Activated T-helper 1 cell treated with Interleukin-2 at 50 U/mL for 16 hours (primary cell): Measurements from ENCODE around the gene ALDH1A1.
"Not testable (repeated sequence)": the region's sequence is repeated elsewhere in the genome, so short reads cannot be mapped to it uniquely, and the experiment has no call there.

ENCODE experiments used
- DNase-seq: peaks from one replicate; pipeline ENCODE4 v3.0.0-alpha.2; 2020; ENCODE audit warnings: low read depth

ALDH1A1 gene

GRCh38 chr9:72895122-72895521 lies 57.7 kb downstream of the ALDH1A1 start:
- no peak for DNase-seq

DNA sequence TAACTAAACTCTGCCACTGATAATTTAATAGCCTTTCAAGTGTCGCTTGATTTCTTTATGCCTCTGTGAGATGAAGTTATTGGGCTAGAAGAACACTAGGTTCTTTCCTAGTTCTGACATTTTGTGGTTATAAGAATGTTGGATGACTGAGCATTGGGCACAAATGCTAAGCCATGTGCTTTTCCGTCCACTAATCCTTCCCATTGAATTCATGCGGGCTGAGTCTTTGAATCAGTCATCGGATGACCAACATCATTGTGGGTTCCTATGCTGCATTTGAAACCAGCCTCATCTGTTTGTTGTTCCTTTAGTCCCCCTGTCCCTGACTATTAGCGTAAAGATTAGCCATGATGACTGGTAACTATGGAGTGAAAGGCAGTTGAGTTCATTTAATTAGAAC lies 58.5 kb downstream of the ALDH1A1 start:
- no peak for DNase-seq

- no peak for DNase-seq
Measured at GRCh38 chr9:72893437-72893836, 59.4 kb downstream of the ALDH1A1 start.

- no peak for DNase-seq
Measured at GRCh38 chr9:72891043-72891442, 61.8 kb downstream of the ALDH1A1 start.

- DNase-seq = no peak
Measured at GRCh38 chr9:72888943-72889342, 63.9 kb downstream of the ALDH1A1 start.

DNA sequence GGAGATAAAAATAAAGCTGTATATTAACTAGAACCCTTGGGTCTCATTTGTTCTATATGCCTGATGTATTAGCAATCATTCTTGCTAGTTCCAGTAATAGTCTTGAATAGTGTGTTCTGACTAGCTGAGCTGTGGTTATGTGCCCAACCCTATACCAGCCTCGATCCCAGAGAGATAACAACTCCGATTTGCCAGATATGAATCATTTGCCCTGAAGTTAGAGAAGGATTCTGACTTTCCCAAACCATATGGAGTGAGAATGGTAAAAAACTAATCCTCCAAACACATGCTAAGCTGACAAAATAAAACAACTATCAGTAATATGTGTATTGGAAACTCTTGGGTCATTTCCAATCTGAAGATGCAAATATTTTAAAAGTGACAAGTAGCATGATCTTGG lies 64.8 kb downstream of the ALDH1A1 start:
- DNase-seq = no peak

DNA sequence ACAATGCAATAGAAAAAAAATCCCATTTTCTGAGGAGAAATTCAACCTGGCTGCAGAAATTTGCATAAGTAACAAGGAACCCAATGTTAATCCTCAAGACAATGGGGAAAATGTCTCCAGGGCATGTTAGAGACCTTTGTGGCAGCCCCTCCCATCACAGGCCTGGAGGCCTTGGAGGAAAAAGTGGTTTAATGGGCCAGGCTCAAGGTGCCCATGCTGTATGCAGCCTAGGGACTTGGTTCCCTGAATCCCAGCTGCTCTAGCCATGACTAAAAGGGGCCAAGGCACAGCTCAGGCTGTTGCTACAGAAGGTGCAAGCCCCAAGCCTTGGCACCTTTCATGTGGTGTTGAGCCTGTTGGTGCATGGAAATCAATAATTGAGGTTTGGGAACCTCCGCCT lies 66.5 kb downstream of the ALDH1A1 start:
- no peak for DNase-seq

DNA sequence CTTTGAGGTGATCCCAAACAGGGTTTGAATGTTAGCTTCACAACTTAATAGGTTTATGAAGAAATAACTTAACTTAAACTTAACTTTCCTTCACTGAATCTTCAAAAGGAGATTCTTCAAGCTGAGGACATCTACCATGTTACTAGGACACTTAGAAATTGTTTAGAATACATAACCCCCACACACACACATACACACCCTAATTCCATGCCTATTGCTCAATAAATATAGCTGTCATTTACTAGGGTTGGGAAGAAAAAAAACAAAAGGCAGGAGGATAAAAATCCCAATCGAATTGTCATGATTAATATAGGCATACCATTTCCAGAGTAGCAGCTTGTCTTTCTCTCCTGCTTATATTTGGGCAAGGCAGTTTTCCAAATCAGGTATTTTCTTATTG lies 68.3 kb downstream of the ALDH1A1 start:
- no peak for DNase-seq

- no peak for DNase-seq
Measured at GRCh38 chr9:72883875-72884274, 69.0 kb downstream of the ALDH1A1 start.

DNA sequence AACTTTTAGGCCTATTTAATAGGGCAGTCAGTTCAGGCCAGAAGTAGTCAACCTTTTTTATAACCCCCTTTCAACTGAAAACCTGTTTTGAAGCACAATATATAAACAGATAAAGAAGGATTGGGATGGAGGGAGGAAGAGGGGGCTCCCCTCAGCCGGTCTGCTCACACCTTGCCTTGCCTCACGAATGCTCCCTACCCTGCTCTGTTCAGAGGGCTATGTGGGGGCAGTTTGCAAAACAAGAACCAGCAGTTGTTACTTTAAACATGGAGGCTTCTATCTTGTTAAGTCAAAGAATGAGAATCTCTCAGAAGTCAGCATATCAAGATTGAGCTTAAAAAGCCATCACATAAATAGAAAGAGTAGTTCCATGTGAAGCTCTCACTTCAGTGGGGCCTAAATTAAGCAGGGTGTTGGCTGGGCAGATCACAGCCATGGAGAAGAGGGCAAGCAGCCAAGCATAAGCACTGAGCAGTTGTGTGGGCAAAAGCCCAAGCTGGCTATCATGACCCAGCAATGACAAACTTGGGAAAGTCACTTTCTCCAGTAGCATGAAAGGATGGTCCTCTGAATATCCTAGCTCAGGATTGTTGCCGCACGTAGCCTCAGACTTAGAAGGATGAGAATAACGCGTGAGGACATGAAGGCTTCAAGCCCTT lies 70.6 kb downstream of the ALDH1A1 start:
- no peak for DNase-seq

- no peak for DNase-seq
Measured at GRCh38 chr9:72880821-72881220, 72.0 kb downstream of the ALDH1A1 start.

- DNase-seq = no peak
Measured at GRCh38 chr9:72875221-72875620, 77.6 kb downstream of the ALDH1A1 start.

- no peak for DNase-seq
Measured at GRCh38 chr9:72874344-72874743, 78.5 kb downstream of the ALDH1A1 start.

GRCh38 chr9:72873456-72873855 lies 79.4 kb downstream of the ALDH1A1 start:
- DNase-seq = no peak

DNA sequence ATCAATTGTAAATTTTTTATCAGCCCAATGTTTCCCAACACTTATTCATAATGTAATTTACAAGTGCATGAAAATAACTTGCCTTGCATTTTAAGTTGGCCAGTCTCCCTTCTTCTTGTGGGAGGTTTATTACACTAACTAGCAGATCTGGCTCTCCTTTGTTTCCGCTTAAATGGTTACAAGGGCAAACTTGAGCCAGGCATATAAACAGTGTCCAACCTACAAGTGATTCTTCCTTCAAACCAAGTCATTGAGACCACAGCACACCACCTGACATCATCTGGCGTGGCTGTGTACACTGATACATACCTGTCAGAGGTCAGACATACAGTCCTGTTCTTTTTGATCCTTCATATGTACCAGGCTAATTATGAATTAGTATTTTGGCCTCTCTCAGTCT lies 80.1 kb downstream of the ALDH1A1 start:
- DNase-seq = no peak

GRCh38 chr9:72871685-72872084 lies 81.2 kb downstream of the ALDH1A1 start:
- no peak for DNase-seq

DNA sequence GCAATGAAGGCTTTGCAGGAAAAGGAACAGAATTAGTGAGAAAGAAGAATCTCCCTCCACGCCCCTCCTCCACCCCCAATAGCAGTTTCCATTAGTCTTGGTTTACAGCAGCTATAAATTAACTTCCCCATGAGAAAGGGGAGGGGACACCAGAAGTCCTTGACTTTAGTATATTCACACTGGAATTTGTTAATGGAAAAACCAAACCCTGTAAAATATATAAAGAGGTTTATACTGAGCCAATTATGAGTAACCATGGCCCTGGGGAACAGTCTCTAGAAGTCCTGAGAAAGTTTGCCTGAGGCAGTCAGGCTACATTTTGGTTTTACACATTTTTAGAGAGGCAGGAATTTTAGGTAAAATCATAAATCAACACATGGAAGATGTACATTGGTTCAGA lies 88.5 kb downstream of the ALDH1A1 start:
- no peak for DNase-seq

DNA sequence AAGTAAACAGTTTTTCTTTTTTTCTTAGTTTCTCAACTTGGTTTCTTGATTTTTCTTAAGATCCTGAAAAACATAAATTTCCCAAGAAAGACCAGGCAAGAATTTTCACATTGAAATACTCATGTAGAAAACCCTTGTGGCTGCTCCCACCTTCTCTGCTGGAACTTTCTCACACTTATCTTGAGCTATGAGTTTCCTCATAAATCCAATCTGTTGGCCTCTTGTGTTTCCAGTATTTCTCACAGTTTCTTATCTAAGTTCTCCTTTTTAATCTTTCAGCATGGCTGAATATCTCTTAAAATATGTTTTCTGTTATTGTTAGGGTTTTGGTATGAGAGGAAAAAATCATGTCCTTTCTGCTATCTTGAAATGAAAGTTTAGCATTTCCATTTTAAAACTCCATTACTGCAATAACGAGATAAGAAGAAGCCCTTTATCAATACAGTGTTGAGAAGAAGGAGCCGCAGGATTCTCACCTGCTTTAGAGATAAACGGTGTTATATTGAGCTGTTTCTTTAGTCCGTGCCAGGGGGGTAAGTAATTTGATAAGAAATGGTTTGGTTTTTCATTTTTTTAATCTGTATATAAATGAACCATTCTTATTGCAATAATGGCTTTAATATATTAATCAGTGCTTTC lies 89.3 kb downstream of the ALDH1A1 start:
- no peak for DNase-seq

- not testable (repeated sequence) for DNase-seq
Measured at GRCh38 chr9:72862788-72863187, 90.1 kb downstream of the ALDH1A1 start.

DNA sequence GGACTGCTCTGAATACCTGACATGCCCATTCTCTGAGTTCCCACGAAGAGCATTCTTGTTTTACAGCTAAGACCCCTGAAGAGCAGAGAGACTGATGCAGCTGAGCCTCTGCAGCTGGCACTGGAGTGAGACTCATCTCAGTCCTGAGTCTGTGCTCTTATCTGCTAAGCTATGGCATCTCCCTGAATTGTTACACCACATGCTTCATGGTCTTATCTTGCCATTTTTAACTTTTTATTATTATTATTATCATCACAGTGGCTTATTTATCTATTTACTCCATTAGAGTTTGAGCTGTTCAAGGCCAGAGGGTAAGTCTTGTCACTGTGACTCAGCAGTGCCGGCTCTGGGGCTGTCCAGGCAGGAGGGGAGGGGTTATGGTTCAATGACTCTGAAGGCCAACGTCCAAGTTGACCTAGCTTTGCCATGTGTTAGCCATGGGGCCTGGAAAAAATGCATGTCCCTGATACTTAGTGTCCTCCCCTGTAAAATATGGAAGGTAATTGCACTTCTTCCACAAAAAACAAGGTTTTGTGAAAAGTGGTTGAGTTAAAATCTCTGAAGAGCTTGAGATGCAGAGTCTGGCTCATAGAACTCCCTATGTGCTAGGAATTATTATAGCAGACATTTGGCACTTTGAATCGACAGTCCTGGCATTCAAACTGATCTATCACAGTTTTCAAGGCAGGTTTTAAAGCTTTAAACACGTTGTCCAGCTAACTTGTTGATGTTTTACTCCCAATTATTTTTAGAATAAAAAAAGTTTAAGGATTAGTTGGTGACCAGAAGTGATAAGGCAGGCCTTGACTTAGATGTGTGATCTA lies 94.6 kb downstream of the ALDH1A1 start:
- no peak for DNase-seq

DNA sequence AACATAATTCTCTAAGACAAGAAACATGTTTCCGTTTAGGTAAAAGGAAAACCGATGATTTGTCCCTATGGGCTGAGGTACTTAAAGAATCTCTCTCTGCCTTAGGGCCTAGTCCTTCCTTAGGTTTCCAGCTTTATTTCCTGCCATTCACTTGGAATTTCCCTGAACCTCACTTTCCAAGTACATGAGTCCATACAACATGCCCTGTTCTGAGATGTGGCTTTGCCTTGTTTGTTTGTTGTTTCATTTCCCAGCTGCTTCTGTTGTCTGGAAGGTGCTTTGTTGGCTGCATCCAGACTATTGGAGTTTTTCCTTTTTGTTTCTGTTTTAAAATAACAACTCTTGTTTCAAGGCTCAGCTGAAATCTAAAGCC lies 95.2 kb downstream of the ALDH1A1 start:
- no peak for DNase-seq

- no peak for DNase-seq
Measured at GRCh38 chr9:72856972-72857623, 95.8 kb downstream of the ALDH1A1 start.
